H1 (cell line): ENCODE data around the gene TMEM203. TPM values are rescaled to one million over a fixed set of nuclear protein-coding genes. Genes with fewer than 3 reads are reported as not detected.

ENCODE experiments used
- microRNA-seq, 2 experiments: library from miRNA; unstranded; fragments of <30 nt; microRNA quantifications; one replicate each; pipeline versions ENCODE4 to v1.2.0, GENCODE V29; 2016 to 2020; ENCODE audit warnings: borderline microRNAs expressed in 2 of 2, borderline number of aligned reads in 2 of 2, borderline replicate concordance in 1 of 2
- polyA plus RNA-seq, 7 experiments: library from polyadenylated mRNA; depleted of rRNA in 3 of 7; stranded (reverse) in 5 of 7; unstranded in 2 of 7; fragments of >200 nt in 5 of 7; fragments of 200-250 nt in 2 of 7; gene quantifications; 1 replicate in 5 of 7; 2 replicates in 1 of 7; 4 replicates in 1 of 7; pipeline versions ENCODE4 v1.2.1 to v1.2.3, GENCODE V29; 2011 to 2013; ENCODE audit warnings: missing spikeins in 2 of 7, mixed read lengths in 2 of 7
- small RNA-seq: library from polyadenylated mRNA; stranded (forward); fragments of <200 nt; extraction: miRNeasy Mini kit (QIAGEN cat#:217004); gene quantifications from one replicate; pipeline ENCODE3, GENCODE V24; 2013; ENCODE audit not compliant: insufficient read depth
- total RNA-seq: library from RNA; stranded (reverse); fragmentation: NEBNext Ultra II Directional; extraction: Animal tissue kit (Norgen Biotek cat#: 25700); gene quantifications from 2 replicates; pipeline ENCODE4 v1.2.1, GENCODE V29; 2021

Gene TMEM203
- total and polyA plus RNA-seq, 2 of the 8 experiments (the other 6 are each of a cell fraction or from before 2014, with no cell fraction given): 44.1 to 57.1 TPM

Small RNA genes within 50 kb of the gene (microRNA-seq; reads per million reads assigned to microRNA genes)
- gene MIR3621: 0 reads per million in 2 experiments

Small RNA genes within 50 kb of the gene (small RNA-seq; reads per million reads assigned to genes)
- gene MIR3621: not detected

Other genes starting within 250 kb of the TMEM203 start
Only the 30 nearest of the 31 such genes appear.
- gene PTGDS, start 228.1 kb downstream of the TMEM203 start, total RNA-seq: 2.2 and 2.3 TPM in 2 replicates
- 1.7 and 2.5 TPM in 2 replicates for gene PTGDS, start 228.1 kb downstream of the TMEM203 start, polyA plus RNA-seq (2011; rRNA removed)
- 0.15 TPM in 1 of 2 replicates, not detected in the other for gene LCNL1, start 222.7 kb downstream of the TMEM203 start, total RNA-seq
- 0.11 and 0.35 TPM in 2 replicates for gene LCNL1, start 222.7 kb downstream of the TMEM203 start, polyA plus RNA-seq (2011; rRNA removed)
- 40.8 and 43.4 TPM in 2 replicates for gene PAXX, start 213.2 kb downstream of the TMEM203 start, total RNA-seq
- gene PAXX, start 213.2 kb downstream of the TMEM203 start, polyA plus RNA-seq (2011; rRNA removed): 45.9 and 56.8 TPM in 2 replicates
- gene CLIC3, start 209.1 kb downstream of the TMEM203 start, total RNA-seq: not detected in 2 replicates
- 0.12 and 0.33 TPM in 2 replicates for gene CLIC3, start 209.1 kb downstream of the TMEM203 start, polyA plus RNA-seq (2011; rRNA removed)
- 12.5 and 15.2 TPM in 2 replicates for gene ABCA2, start 177.4 kb downstream of the TMEM203 start, total RNA-seq
- gene ABCA2, start 177.4 kb downstream of the TMEM203 start, polyA plus RNA-seq (2011; rRNA removed): 14.3 and 21.9 TPM in 2 replicates
- gene FUT7, start 173.6 kb downstream of the TMEM203 start, total RNA-seq: not detected in 2 replicates
- gene FUT7, start 173.6 kb downstream of the TMEM203 start, polyA plus RNA-seq (2011; rRNA removed): not detected in 2 replicates
- gene NPDC1, start 159.5 kb downstream of the TMEM203 start, total RNA-seq: 41.9 and 44.1 TPM in 2 replicates
- 26.2 and 43.6 TPM in 2 replicates for gene NPDC1, start 159.5 kb downstream of the TMEM203 start, polyA plus RNA-seq (2011; rRNA removed)
- 3.2 and 3.8 TPM in 2 replicates for gene ENTPD2, start 151.6 kb downstream of the TMEM203 start, total RNA-seq
- 0.65 and 1.9 TPM in 2 replicates for gene ENTPD2, start 151.6 kb downstream of the TMEM203 start, polyA plus RNA-seq (2011; rRNA removed)
- 30.3 and 32.1 TPM in 2 replicates for gene SAPCD2, start 135.1 kb downstream of the TMEM203 start, total RNA-seq
- 12.7 and 17.3 TPM in 2 replicates for gene SAPCD2, start 135.1 kb downstream of the TMEM203 start, polyA plus RNA-seq (2011; rRNA removed)
- gene UAP1L1, start 128.1 kb downstream of the TMEM203 start, total RNA-seq: 5.4 and 5.5 TPM in 2 replicates
- gene UAP1L1, start 128.1 kb downstream of the TMEM203 start, polyA plus RNA-seq (2011; rRNA removed): 2.0 and 3.5 TPM in 2 replicates
- 35.1 and 36.3 TPM in 2 replicates for gene MAN1B1, start 118.7 kb downstream of the TMEM203 start, total RNA-seq
- 33.7 and 36.5 TPM in 2 replicates for gene MAN1B1, start 118.7 kb downstream of the TMEM203 start, polyA plus RNA-seq (2011; rRNA removed)
- gene DPP7, start 90.9 kb downstream of the TMEM203 start, total RNA-seq: 21.2 and 21.5 TPM in 2 replicates
- gene DPP7, start 90.9 kb downstream of the TMEM203 start, polyA plus RNA-seq (2011; rRNA removed): 26.8 and 34.7 TPM in 2 replicates
- 2.1 TPM in 2 replicates for gene GRIN1, start 66.5 kb downstream of the TMEM203 start, total RNA-seq
- gene GRIN1, start 66.5 kb downstream of the TMEM203 start, polyA plus RNA-seq (2011; rRNA removed): 0.48 and 1.3 TPM in 2 replicates
- 0.34 and 0.36 TPM in 2 replicates for gene LRRC26, start 35.6 kb downstream of the TMEM203 start, total RNA-seq
- 0.85 and 1.0 TPM in 2 replicates for gene LRRC26, start 35.6 kb downstream of the TMEM203 start, polyA plus RNA-seq (2011; rRNA removed)
- gene TMEM210, start 33.6 kb downstream of the TMEM203 start, total RNA-seq: not detected in 2 replicates
- not detected in 2 replicates for gene TMEM210, start 33.6 kb downstream of the TMEM203 start, polyA plus RNA-seq (2011; rRNA removed)
- 37.7 and 41.9 TPM in 2 replicates for gene ANAPC2, start 17.1 kb downstream of the TMEM203 start, total RNA-seq
- 30.2 and 44.3 TPM in 2 replicates for gene ANAPC2, start 17.1 kb downstream of the TMEM203 start, polyA plus RNA-seq (2011; rRNA removed)
- gene SSNA1, start 17.0 kb downstream of the TMEM203 start, total RNA-seq: 87.3 and 91.3 TPM in 2 replicates
- 157 and 182 TPM in 2 replicates for gene SSNA1, start 17.0 kb downstream of the TMEM203 start, polyA plus RNA-seq (2011; rRNA removed)
- gene TPRN, start 4.9 kb downstream of the TMEM203 start, total RNA-seq: 23.2 and 27.2 TPM in 2 replicates
- gene TPRN, start 4.9 kb downstream of the TMEM203 start, polyA plus RNA-seq (2011; rRNA removed): 9.7 and 14.9 TPM in 2 replicates
- 32.3 and 33.2 TPM in 2 replicates for gene NDOR1, start 52 bp upstream of the TMEM203 start, total RNA-seq
- 25.7 and 42.4 TPM in 2 replicates for gene NDOR1, start 52 bp upstream of the TMEM203 start, polyA plus RNA-seq (2011; rRNA removed)
- gene RNF208, start 16.6 kb upstream of the TMEM203 start, total RNA-seq: 7.7 and 8.9 TPM in 2 replicates
- 2.7 and 4.8 TPM in 2 replicates for gene RNF208, start 16.6 kb upstream of the TMEM203 start, polyA plus RNA-seq (2011; rRNA removed)
- 1.0 and 1.6 TPM in 2 replicates for gene CYSRT1, start 19.5 kb upstream of the TMEM203 start, total RNA-seq
- 6.5 and 7.6 TPM in 2 replicates for gene CYSRT1, start 19.5 kb upstream of the TMEM203 start, polyA plus RNA-seq (2011; rRNA removed)
- 0.17 TPM in 1 of 2 replicates, not detected in the other for gene RNF224, start 21.9 kb upstream of the TMEM203 start, total RNA-seq
- 0.24 and 0.25 TPM in 2 replicates for gene RNF224, start 21.9 kb upstream of the TMEM203 start, polyA plus RNA-seq (2011; rRNA removed)
- gene SLC34A3, start 25.3 kb upstream of the TMEM203 start, total RNA-seq: not detected in 2 replicates
- 0.06 and 0.08 TPM in 2 replicates for gene SLC34A3, start 25.3 kb upstream of the TMEM203 start, polyA plus RNA-seq (2011; rRNA removed)
- 307 and 311 TPM in 2 replicates for gene TUBB4B, start 35.6 kb upstream of the TMEM203 start, total RNA-seq
- gene TUBB4B, start 35.6 kb upstream of the TMEM203 start, polyA plus RNA-seq (2011; rRNA removed): 280 and 342 TPM in 2 replicates
- not detected in 2 replicates for gene STPG3, start 45.6 kb upstream of the TMEM203 start, total RNA-seq
- gene STPG3, start 45.6 kb upstream of the TMEM203 start, polyA plus RNA-seq (2011; rRNA removed): 0.14 TPM in 1 of 2 replicates, not detected in the other
- gene NELFB, start 49.7 kb upstream of the TMEM203 start, total RNA-seq: 70.8 and 78.0 TPM in 2 replicates
- 57.6 and 86.5 TPM in 2 replicates for gene NELFB, start 49.7 kb upstream of the TMEM203 start, polyA plus RNA-seq (2011; rRNA removed)
- gene TOR4A, start 72.1 kb upstream of the TMEM203 start, total RNA-seq: 9.2 and 9.3 TPM in 2 replicates
- gene TOR4A, start 72.1 kb upstream of the TMEM203 start, polyA plus RNA-seq (2011; rRNA removed): 8.4 and 11.4 TPM in 2 replicates
- gene NRARP, start 96.6 kb upstream of the TMEM203 start, total RNA-seq: 35.4 and 37.2 TPM in 2 replicates
- 32.5 and 52.0 TPM in 2 replicates for gene NRARP, start 96.6 kb upstream of the TMEM203 start, polyA plus RNA-seq (2011; rRNA removed)
- gene EXD3, start 217.5 kb upstream of the TMEM203 start, total RNA-seq: 7.0 and 7.2 TPM in 2 replicates
- gene EXD3, start 217.5 kb upstream of the TMEM203 start, polyA plus RNA-seq (2011; rRNA removed): 9.4 and 12.7 TPM in 2 replicates
- gene NOXA1, start 217.7 kb upstream of the TMEM203 start, total RNA-seq: 0.34 and 0.55 TPM in 2 replicates
- 0.91 and 1.5 TPM in 2 replicates for gene NOXA1, start 217.7 kb upstream of the TMEM203 start, polyA plus RNA-seq (2011; rRNA removed)